HS-27A (cell line): ENCODE data around the gene P4HTM.
"Not testable (repeated sequence)": the region's sequence is repeated elsewhere in the genome, so short reads cannot be mapped to it uniquely, and the experiment has no call there.

ENCODE experiments used
- DNase-seq: peaks from one replicate; pipeline ENCODE4 v3.0.0-alpha.2; 2012; ENCODE audit warnings: low read depth, missing footprints

The P4HTM gene

GRCh38 chr3:49008627-49009026 lies 18.6 kb downstream of the P4HTM start:
- DNase-seq: not testable (repeated sequence)

GRCh38 chr3:49009396-49009795 lies 19.4 kb downstream of the P4HTM start:
- DNase-seq: no peak

GRCh38 chr3:49012441-49013017 lies 22.5 kb downstream of the P4HTM start:
- no peak for DNase-seq

GRCh38 chr3:49013113-49013737 lies 23.2 kb downstream of the P4HTM start:
- DNase-seq: no peak

- no peak for DNase-seq
Measured at GRCh38 chr3:49013738-49014660, 24.0 kb downstream of the P4HTM start.

- no peak for DNase-seq
Measured at GRCh38 chr3:49015072-49015471, 25.0 kb downstream of the P4HTM start.

- DNase-seq: no peak
Measured at GRCh38 chr3:49015765-49016164, 25.7 kb downstream of the P4HTM start.

- no peak for DNase-seq
Measured at GRCh38 chr3:49016414-49017228, 26.6 kb downstream of the P4HTM start.

- DNase-seq: no peak
Measured at GRCh38 chr3:49017229-49017970, 27.4 kb downstream of the P4HTM start.

GRCh38 chr3:49017971-49018706 lies 28.1 kb downstream of the P4HTM start, which contains the start of gene DALRD3:
TSS of gene DALRD3 (minus strand) at chr3:49018580. CDS start at chr3:49018564, 16 bp downstream.
- no peak for DNase-seq

GRCh38 chr3:49018707-49019006 lies 28.6 kb downstream of the P4HTM start:
- DNase-seq: no peak

- DNase-seq: no peak
Measured at GRCh38 chr3:49019941-49020329, 29.9 kb downstream of the P4HTM start.

- DNase-seq: no peak
Measured at GRCh38 chr3:49020330-49021212, 30.5 kb downstream of the P4HTM start.

GRCh38 chr3:49021213-49021812 lies 31.3 kb downstream of the P4HTM start:
- peak; percentile 96 for DNase-seq

- DNase-seq: peak; percentile 81
Measured at GRCh38 chr3:49021813-49022687, 32.0 kb downstream of the P4HTM start, which contains the start of gene NDUFAF3. TSS of gene NDUFAF3 (plus strand) at chr3:49022121. CDS start at chr3:49022145, 24 bp downstream.

- DNase-seq: no peak
Measured at GRCh38 chr3:49022688-49023171, 32.7 kb downstream of the P4HTM start.

GRCh38 chr3:49023775-49024174 lies 33.7 kb downstream of the P4HTM start:
- DNase-seq: no peak

GRCh38 chr3:49024449-49024848 lies 34.4 kb downstream of the P4HTM start:
- no peak for DNase-seq
